ENCODE data around the gene SLC35F1. TPM values are rescaled to one million over a fixed set of nuclear protein-coding genes. Genes with fewer than 3 reads are reported as not detected.

The SLC35F1 gene
- total and polyA plus RNA-seq, 10 of the 15 experiments (the other 5 are each of a cell fraction or from before 2014, with no cell fraction given) = 0.01 TPM; not detected in 9

DNA sequence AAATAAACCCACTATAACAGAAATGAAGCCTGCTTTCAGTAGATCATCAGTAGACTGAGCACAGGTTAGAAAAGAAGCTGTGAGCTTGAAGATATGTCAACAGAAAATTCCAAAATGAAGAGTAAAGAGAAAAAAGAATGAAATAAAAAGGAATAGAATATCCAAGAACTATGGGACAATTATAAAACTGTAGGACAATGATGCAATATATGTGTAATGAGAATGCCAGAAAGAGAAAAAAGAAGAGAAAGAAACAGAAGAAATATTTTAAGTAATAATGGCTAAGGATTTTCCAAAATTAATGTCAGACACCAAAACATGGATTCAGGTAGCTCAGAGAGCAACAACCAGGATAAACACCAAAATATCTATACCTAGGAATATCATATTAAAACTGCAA lies 449.6 kb downstream of the SLC35F1 start (continued):
- no peak for TF ChIP-seq MXI1 (IDR thresholded peaks at IDR 0.05; ENCODE audit: low read depth, low read length)
- no peak for TF ChIP-seq ESRRA (IDR thresholded peaks at IDR 0.05; ENCODE audit: low read length)

Other genes with a start within 250 kb of the SLC35F1 start
- gene NUS1, start 231.8 kb upstream of the SLC35F1 start, total RNA-seq (2014; rRNA removed) = 18.2 and 19.8 TPM in 2 replicates
- 26.8 and 28.4 TPM in 2 replicates for gene NUS1, start 231.8 kb upstream of the SLC35F1 start, total RNA-seq (2014; rRNA removed; fragmentation: Illumina TruSeq; extraction: Trizol)
- gene NUS1, start 231.8 kb upstream of the SLC35F1 start, total RNA-seq (2021) = 42.6 and 45.5 TPM in 2 replicates
- 24.4 and 39.5 TPM in 2 replicates for gene NUS1, start 231.8 kb upstream of the SLC35F1 start, polyA plus RNA-seq (2011; rRNA removed)
- gene NUS1, start 231.8 kb upstream of the SLC35F1 start, polyA plus RNA-seq (2014; fragmentation: Illumina TruSeq; extraction: Trizol) = 46.5 and 59.6 TPM in 2 replicates
- 10 to 100 TPM; 16.7 to 22.0 TPM for gene NUS1, start 231.8 kb upstream of the SLC35F1 start, polyA plus RNA-seq (2014; fragmentation: Nextera tagmentation; extraction: Ambion mirVana)
- 21.3 and 22.3 TPM in 2 replicates for gene NUS1, start 231.8 kb upstream of the SLC35F1 start, polyA plus RNA-seq (2014; rRNA removed)
- gene NUS1, start 231.8 kb upstream of the SLC35F1 start, polyA plus RNA-seq (2016; fragmentation: Nextera tagmentation; extraction: Ambion mirVana) = 10 to 100 TPM; 19.4 to 20.5 TPM